ENCODE measurements around the gene OR6X1. TPM values are rescaled to one million over a fixed set of nuclear protein-coding genes. Genes with fewer than 3 reads are reported as not detected.

Gene OR6X1
- total RNA-seq, 1 experiment from 2014 or later, result not detected

DNA sequence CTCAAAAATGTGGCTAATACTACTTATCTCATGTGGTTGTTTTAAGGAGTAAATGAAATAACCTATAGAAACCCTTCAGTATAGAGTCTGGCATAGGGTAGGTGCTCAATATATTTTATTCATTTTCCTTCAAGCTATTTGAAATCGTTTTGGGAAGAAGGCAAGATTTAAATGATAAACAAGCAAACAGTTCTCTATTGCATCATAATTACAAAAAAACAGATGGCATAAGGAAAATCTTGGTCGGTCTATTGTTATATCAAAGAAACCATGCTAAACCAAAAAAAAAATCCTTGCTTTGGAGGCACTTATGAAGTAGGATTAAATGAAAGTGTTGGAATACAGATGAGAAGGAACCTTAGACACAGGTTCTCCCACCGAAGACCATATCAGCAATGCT lies 17.5 kb downstream of the OR6X1 start:
- Histone ChIP-seq H2AFZ (ENCODE audit: low read length) (no peak overlapping the region), H3K4ac (ENCODE audit: low read depth, low read length) (no peak overlapping the region), H4K8ac (replicated peaks; ENCODE audit: insufficient read length, low read depth, low read length) (no peak overlapping the region), H3K4me2 (ENCODE audit: insufficient read depth, insufficient read length, low read length) (no peak overlapping the region), H3K56ac (ENCODE audit: insufficient read length, low read depth, low read length) (no peak overlapping the region), H2AK5ac (ENCODE audit: insufficient read length, low read length) (no peak overlapping the region), H4K20me1 (ENCODE audit: control insufficient read depth, insufficient read depth, insufficient read length) (no peaks in the 10 kb centered on the region), H3K9ac (ENCODE audit: extremely low read depth, insufficient read length, low read length) (no peak overlapping the region), H2BK20ac (ENCODE audit: low read depth, low read length, poor library complexity, severe bottlenecking) (no peak overlapping the region), H2BK12ac (ENCODE audit: insufficient read length, low read depth, low read length) (no peak overlapping the region), H3K9me3 (ENCODE audit: control insufficient read depth, low read depth, low read length) (peaks cover 19% of the 10 kb centered on the region), H3K14ac (ENCODE audit: insufficient read depth, low read length) (no peak overlapping the region), H3K4me1 (ENCODE audit: insufficient read depth, low read length) (0 out of 2 replicates have a peak, but pooled peaks cover 3% of the 10 kb centered on the region), H3K23ac (ENCODE audit: insufficient read length, low read depth, low read length) (no peak overlapping the region), H3K18ac (ENCODE audit: insufficient read length, low read depth, low read length) (no peak overlapping the region), H2BK15ac (ENCODE audit: low read depth, low read length) (no peak overlapping the region), H3K23me2 (ENCODE audit: insufficient read length, low read depth, low read length, poor library complexity, severe bottlenecking) (peaks cover 6% of the 10 kb centered on the region), H2BK5ac (ENCODE audit: insufficient read length, low read length) (no peak overlapping the region), H4K91ac (ENCODE audit: insufficient read length, low read depth, low read length) (no peak overlapping the region), H3T11ph (ENCODE audit: low read length) (no peak overlapping the region), H3K79me2 (ENCODE audit: insufficient read depth, low read length) (peaks cover 44% of the 10 kb centered on the region; the same call in 1 of the 2 replicates), H4K5ac (ENCODE audit: insufficient read length, low read depth, low read length) (no peak overlapping the region), H3K79me1 (ENCODE audit: insufficient read depth, low read depth, low read length, poor library complexity, severe bottlenecking) (peaks cover 2% of the 10 kb centered on the region), H2BK120ac (ENCODE audit: low read depth, low read length, poor library complexity, severe bottlenecking) (no peak overlapping the region), H3K27me3 (ENCODE audit: insufficient read depth, low read length) (no peaks in the 10 kb centered on the region), H3K27ac (ENCODE audit: insufficient read length, low read depth, low read length) (no peak overlapping the region)
- Mint-ChIP-seq H3K27me3 (ENCODE audit: low read depth) (no peaks in the 10 kb centered on the region), H3K27ac (no peak overlapping the region), H3K4me3 (no peak overlapping the region), H3K9me3 (peaks cover 24 to 29% of the 10 kb centered on the region in 2 experiments), H3K36me3 (ENCODE audit: insufficient read depth in 1 of 3, low read depth in 3 of 3) (peaks cover 0 to 63% (median 41%) of the 10 kb centered on the region in 3 experiments), H3K4me1 (peaks cover 12 to 26% of the 10 kb centered on the region in 2 experiments)
- no CpG with 5 or more reads among the region's 3 CpGs for WGBS (ENCODE audit: extremely low coverage, insufficient read length, low lambda C conversion rate)
- TF ChIP-seq, protein P1, sequence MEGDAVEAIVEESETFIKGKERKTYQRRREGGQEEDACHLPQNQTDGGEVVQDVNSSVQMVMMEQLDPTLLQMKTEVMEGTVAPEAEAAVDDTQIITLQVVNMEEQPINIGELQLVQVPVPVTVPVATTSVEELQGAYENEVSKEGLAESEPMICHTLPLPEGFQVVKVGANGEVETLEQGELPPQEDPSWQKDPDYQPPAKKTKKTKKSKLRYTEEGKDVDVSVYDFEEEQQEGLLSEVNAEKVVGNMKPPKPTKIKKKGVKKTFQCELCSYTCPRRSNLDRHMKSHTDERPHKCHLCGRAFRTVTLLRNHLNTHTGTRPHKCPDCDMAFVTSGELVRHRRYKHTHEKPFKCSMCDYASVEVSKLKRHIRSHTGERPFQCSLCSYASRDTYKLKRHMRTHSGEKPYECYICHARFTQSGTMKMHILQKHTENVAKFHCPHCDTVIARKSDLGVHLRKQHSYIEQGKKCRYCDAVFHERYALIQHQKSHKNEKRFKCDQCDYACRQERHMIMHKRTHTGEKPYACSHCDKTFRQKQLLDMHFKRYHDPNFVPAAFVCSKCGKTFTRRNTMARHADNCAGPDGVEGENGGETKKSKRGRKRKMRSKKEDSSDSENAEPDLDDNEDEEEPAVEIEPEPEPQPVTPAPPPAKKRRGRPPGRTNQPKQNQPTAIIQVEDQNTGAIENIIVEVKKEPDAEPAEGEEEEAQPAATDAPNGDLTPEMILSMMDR (conservative IDR thresholded peaks at IDR 0.05), result no peak
- no peak for DNase-seq
